GM18517 (cell line): Measurements from ENCODE around the gene MED31.
A peak's percentile ranks its signal among the peaks of the same experiment; 100 is the strongest.
"Not testable (repeated sequence)": the region's sequence is repeated elsewhere in the genome, so short reads cannot be mapped to it uniquely, and the experiment has no call there.

Experiments used
- ATAC-seq: cut with Tn5 transposase; IDR thresholded peaks from one replicate; pipeline ENCODE4 v1.9.1; 2021; ENCODE audit warnings: mild to moderate bottlenecking, moderate library complexity; ENCODE audit not compliant: unreplicated experiment

The MED31 gene

DNA sequence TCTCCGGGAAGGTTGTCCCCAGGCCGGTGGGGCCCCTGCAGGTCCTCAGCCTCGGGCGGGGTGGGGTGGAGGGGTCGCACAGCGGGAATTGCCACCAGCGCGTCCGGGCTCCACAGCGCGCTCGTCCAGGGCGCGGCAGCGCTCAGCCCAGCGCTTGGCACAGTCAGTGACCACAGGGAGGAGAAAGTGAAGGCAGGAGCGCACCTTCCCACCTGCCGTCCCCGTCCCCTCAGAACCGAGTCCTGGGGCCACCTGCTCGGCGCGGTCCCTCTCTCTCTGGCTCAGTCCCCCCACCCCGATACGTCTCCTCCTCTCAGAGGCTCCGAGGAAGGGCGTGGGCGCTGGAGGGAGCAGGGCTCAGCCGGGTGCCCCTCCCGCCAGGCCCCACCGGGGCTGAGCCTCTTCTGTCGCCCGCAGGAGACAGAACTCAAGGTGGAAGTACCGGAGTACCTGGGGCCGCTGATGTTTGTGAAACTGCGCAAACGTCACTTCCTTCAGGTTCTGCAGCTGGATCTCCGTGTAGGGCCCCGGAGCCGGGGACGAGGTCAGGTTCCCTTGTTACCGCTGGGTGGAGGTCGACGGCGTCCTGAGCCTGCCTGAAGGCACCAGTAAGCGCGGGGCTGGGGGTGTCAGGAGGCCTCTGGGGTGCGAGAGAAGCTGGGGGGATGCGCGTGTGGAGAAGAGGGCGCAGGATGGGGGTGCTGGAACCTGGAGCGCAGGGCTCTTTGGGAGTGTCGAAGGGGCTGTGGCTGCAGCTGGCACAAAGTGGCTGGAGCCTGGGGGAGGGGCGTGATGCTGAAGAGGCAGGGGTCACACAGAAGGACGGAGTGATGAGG is 5.6 kb upstream of the MED31 start:
- ATAC-seq: not testable (repeated sequence)

- ATAC-seq: not testable (repeated sequence)
These were observed 4.4 kb upstream of the MED31 start for GRCh38 chr17:6655732-6656361.

- no peak for ATAC-seq
These were observed 3.7 kb upstream of the MED31 start for GRCh38 chr17:6654841-6655731.

DNA sequence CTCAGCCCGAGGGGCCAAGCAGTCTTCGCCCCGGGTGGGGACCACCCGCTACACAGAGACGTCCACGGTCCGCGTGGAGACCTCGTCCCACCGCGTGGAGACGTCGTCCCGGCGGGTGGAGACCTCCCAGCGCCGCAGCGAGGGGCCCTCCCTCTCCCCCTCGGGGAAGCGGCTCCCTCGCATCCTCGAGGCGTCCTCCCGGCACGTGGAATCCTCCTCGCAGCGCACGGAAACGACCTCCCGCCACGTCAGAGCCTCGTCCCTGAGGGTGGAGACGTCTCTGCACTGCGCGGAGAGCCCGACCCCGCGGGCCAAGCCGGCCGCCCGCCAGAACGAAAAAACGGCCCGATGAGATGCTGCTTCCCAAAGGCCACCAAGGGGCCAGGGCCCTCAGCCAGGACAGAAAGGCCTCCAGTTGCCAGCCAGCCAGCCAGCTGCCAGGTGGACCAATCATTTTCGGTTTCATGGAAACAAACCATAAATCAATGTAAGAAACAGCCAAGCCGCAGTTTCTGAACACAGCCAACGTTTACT is 581 bp upstream of the MED31 start:
- no peak for ATAC-seq

GRCh38 chr17:6648181-6648580 is 3.2 kb downstream of the MED31 start:
- no peak for ATAC-seq

DNA sequence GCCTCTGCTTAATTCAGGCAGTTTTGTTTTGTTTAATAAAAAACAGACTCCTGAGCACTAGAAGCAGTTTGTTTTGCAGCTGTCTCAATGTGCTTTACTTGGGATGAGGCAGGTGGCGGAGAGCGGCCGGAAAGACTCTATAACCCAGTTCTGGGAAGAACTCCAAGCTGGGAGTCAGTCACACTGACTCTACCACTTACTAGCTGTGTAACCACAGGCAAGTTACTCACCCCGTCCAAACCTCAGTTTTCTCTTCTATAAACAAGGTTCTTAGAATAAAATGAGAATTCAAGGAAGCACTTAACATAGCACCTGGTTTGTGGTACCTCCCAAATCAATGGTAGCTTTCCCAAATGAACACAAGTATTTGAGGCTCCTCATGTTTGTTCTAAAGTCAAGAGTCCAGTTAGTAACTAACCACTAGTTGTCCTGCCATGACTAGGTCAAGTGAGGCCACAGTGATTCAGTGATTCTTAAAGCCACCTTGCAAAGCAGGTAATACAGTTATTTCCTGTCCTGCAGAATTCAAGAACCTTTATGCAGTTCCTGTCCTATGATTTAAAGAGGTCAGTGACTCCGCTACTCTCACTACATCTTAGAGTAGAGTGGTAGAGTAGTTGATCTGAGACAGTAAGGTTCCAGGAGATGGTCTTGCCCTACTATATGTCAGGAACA is 7.8 kb downstream of the MED31 start:
- no peak for ATAC-seq

GRCh38 chr17:6642592-6642991 is 8.8 kb downstream of the MED31 start:
- ATAC-seq: no peak

DNA sequence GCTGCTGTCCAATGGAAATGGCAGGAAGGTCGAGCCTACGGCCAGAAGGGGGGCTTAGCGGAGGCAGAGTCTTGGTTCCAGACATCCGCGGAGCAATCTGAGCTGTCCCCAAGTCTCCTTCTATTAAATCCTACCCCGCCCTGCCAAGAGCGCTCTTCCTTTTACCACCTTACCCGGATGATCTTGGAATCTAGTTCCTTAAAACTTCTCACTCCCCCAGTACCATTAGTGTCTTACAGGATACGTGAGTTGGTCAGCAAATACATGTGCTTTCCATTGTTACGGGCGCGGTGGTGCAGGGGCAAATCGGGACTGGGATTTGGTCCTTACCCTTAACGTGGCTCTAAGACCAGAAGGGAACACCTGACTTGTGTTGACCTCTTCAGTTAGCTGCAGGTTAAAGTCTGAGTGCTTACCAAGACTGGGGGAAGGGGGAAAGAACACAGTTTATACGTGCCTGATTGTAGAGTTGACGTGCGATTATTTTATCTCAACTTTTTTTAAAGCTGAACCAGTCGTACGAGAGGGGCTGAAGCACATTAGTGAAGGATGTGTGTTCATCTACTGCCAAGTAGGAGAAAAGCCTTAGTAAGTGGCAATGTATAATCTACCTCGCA is 10.1 kb downstream of the MED31 start:
- ATAC-seq: peak; percentile 8

DNA sequence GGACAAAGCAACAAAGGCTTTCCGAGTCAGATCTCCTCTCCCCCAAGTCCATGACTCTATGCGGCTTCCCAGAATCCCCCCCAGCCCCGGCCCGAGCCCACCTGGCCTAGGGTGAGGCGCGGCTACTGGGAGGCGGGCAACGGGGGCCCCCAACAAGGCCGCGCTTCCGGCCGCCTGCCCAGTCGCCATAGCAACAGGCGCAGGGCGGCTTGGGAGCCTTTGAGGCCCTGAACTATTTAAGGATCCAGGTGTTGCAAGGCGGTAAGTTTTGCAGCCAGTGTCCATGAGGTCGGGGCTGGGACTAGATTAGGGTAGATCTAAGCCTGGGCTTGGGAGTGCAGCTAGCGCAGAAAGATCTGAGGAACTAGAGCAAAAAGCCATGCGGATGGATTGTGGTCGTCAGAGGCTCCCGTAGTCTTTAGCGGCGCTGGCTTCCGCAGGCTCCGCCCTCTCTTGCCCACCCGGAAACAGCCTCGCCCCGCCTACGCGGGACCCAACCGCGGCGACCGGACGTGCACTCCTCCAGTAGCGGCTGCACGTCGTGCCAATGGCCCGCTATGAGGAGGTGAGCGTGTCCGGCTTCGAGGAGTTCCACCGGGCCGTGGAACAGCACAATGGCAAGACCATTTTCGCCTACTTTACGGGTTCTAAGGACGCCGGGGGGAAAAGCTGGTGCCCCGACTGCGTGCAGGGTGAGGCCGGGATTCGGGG is 10.7 kb downstream of the MED31 start, which contains the start of the genes KIAA0753 and TXNDC17:
Gene KIAA0753 (minus strand): TSS at position 176 of the 711 bp plus-strand sequence. CDS start 5,608 bp downstream, outside the sequence.
Gene TXNDC17 (plus strand): TSS at position 525 of the 711 bp plus-strand sequence. CDS start 23 bp downstream, at position 548.
- ATAC-seq: peak; percentile 77

DNA sequence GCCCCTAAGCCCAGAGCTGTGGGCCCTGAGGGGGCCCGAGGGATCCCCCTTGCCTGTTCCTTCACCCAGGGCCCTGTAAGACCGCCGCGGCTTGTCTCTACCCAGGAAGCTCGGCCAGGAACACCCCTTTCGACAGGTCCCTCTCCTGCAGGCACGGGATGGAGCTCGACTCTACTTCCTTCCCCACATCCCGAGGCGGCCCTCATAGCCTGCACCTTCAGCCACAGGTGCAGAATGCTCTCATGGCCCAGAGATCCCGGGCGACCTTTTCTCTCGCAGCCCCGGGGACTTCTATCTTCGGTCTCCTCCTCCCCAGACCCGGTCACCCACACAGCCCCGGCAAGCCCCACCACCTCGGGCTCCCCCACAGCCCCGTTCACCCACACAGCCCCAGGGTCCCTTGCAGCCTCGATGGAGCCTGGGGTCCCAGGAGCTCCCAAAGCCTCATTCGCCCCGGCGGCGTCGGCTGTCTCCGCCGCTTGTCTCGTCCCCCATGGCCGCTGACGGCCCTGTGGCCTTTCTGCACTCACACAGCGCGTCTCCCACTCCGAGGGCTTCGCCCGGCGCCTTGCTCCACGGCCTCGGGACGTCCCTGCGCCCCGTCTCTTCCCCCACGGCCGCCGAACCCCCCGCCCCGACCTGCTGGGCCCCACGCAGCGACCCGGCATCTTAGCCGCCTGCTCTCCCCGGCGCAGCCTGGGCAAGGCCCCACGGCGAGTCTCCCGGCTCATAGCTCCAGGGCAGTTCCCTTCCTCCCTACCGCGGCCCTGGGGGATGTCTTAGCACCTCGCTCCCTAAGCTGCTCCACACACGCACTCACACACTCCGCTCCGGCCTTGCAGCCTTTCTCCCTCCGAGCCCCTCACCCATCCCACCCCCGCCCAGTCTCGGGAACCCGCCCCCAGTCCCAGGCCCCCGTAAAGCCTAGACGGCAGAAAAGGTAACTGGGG is 11.5 kb downstream of the MED31 start:
- ATAC-seq: no peak

- ATAC-seq: no peak
These were observed 12.3 kb downstream of the MED31 start for GRCh38 chr17:6639014-6639585.

- ATAC-seq: no peak
These were observed 13.1 kb downstream of the MED31 start for GRCh38 chr17:6638046-6638908.

GRCh38 chr17:6637458-6637840 is 14.0 kb downstream of the MED31 start:
- no peak for ATAC-seq

DNA sequence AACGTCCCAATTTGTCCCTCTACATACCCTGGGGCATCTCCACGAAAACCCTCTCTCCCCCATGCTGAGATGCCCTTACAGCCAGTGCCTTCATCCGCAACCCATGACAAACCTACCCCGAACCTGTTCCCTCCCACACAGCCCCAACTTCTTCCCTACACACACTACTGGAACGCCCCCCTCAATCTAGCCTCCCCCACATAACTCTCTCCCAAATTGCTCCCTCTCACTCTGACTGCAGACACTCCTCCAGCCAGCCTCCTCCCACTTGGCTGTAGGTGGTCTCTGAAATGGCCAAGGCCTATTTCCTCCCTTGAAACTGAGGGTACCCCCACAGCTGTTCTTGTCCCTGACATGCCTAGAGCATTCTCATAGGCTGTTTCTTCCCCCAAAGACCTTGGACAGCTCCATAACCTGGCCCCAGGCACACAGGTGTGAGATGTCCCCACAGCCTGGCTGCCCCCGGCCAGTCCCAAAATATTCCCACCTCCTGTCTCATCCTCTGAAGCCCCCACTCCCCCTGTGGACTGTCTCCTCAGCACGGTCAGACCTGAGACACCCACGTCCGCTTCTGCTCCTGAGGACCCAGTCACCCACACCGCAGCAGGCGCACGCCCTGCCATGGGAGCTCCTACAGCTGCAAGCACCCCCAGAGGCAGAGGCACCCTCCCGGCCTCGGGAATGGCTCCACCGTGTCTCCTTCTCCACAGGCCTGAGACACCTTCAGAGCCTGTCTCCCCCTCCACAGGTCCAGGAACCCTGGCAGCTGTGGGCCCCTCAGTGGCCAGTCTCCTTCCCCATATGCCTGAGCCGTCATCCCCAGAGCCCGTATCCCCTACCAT is 14.6 kb downstream of the MED31 start:
- no peak for ATAC-seq

- no peak for ATAC-seq
These were observed 15.3 kb downstream of the MED31 start for GRCh38 chr17:6636105-6636504.

- no peak for ATAC-seq
These were observed 18.1 kb downstream of the MED31 start for GRCh38 chr17:6633263-6633662.
